HG02759 (cell line): ENCODE measurements around the gene DLGAP4.

Source experiments
- ATAC-seq: cut with Tn5 transposase; IDR thresholded peaks from one replicate; pipeline ENCODE4 v1.9.1; 2021; ENCODE audit warnings: mild to moderate bottlenecking, moderate library complexity; ENCODE audit not compliant: unreplicated experiment

The DLGAP4 gene

GRCh38 chr20:36349384-36350170 lies 43.4 kb downstream of the DLGAP4 start:
- ATAC-seq: no peak

- no peak for ATAC-seq
These were observed 44.3 kb downstream of the DLGAP4 start for GRCh38 chr20:36350439-36350838.

- ATAC-seq: no peak
These were observed 45.8 kb downstream of the DLGAP4 start for GRCh38 chr20:36351937-36352336.

GRCh38 chr20:36352843-36353553 lies 46.9 kb downstream of the DLGAP4 start:
- ATAC-seq: no peak

- no peak for ATAC-seq
These were observed 47.6 kb downstream of the DLGAP4 start for GRCh38 chr20:36353740-36354139.

GRCh38 chr20:36355469-36356171 lies 49.5 kb downstream of the DLGAP4 start:
- no peak for ATAC-seq

- no peak for ATAC-seq
These were observed 53.7 kb downstream of the DLGAP4 start for GRCh38 chr20:36359668-36360406.

GRCh38 chr20:36360429-36360828 lies 54.3 kb downstream of the DLGAP4 start:
- no peak for ATAC-seq

- ATAC-seq: no peak
These were observed 55.3 kb downstream of the DLGAP4 start for GRCh38 chr20:36361406-36361805.

GRCh38 chr20:36362261-36362660 lies 56.1 kb downstream of the DLGAP4 start:
- ATAC-seq: no peak

GRCh38 chr20:36362978-36363713 lies 57.0 kb downstream of the DLGAP4 start:
- no peak for ATAC-seq

GRCh38 chr20:36364506-36364905 lies 58.4 kb downstream of the DLGAP4 start:
- no peak for ATAC-seq

- no peak for ATAC-seq
These were observed 60.7 kb downstream of the DLGAP4 start for GRCh38 chr20:36366623-36367369.

- no peak for ATAC-seq
These were observed 61.2 kb downstream of the DLGAP4 start for GRCh38 chr20:36367370-36367745.

- ATAC-seq: no peak
These were observed 62.0 kb downstream of the DLGAP4 start for GRCh38 chr20:36367907-36368799.

- ATAC-seq: no peak
These were observed 62.7 kb downstream of the DLGAP4 start for GRCh38 chr20:36368869-36369268.

GRCh38 chr20:36369739-36370138 lies 63.6 kb downstream of the DLGAP4 start:
- ATAC-seq: no peak

- ATAC-seq: no peak
These were observed 65.1 kb downstream of the DLGAP4 start for GRCh38 chr20:36370991-36371790.
